OCI-LY1 (cell line): Measurements from ENCODE around the gene LPA.

Experiments used
- H2AFZ ChIP-seq: fragments of 200-600 bp; sonication (generic), shearing (Covaris generic); 2 replicates; pipeline ENCODE4 v1.6.0; 2014; ENCODE audit warnings: antibody characterized with exemption, mild to moderate bottlenecking, low read length
- H3F3A ChIP-seq: fragments of 200-600 bp; sonication (generic), shearing (Covaris generic); 2 replicates; pipeline ENCODE4 v1.6.0; 2014; ENCODE audit warnings: mild to moderate bottlenecking, antibody characterized with exemption, low read length, moderate library complexity; ENCODE audit not compliant: insufficient read depth
- H3K27ac ChIP-seq: fragments of 200-600 bp; sonication (generic); 2 replicates; pipeline ENCODE4 v1.5.1; 2014; ENCODE audit warnings: low read length, mixed run types, mild to moderate bottlenecking, low read depth; ENCODE audit not compliant: poor library complexity, severe bottlenecking
- H3K27me3 ChIP-seq: fragments of 200-600 bp; sonication (generic); 2 replicates; pipeline ENCODE4 v1.6.0; 2014; ENCODE audit warnings: antibody characterized with exemption, mild to moderate bottlenecking, low read length, moderate library complexity; ENCODE audit not compliant: insufficient read depth
- H3K36me3 ChIP-seq: fragments of 200-600 bp; sonication (generic); 2 replicates; pipeline ENCODE4 v1.6.1; 2014; ENCODE audit warnings: mild to moderate bottlenecking, antibody characterized with exemption, low read length, moderate library complexity, mixed read lengths; ENCODE audit not compliant: insufficient read depth
- H3K4me1 ChIP-seq: fragments of 200-600 bp; sonication (generic); 2 replicates; pipeline ENCODE4 v1.5.1; 2014; ENCODE audit warnings: mild to moderate bottlenecking, low read length, moderate library complexity; ENCODE audit not compliant: insufficient read depth, severe bottlenecking
- H3K4me2 ChIP-seq: fragments of 200-600 bp; sonication (generic), shearing (Covaris generic); 2 replicates; pipeline ENCODE4 v1.6.1; 2014; ENCODE audit warnings: low read length
- H3K4me3 ChIP-seq: fragments of 200-600 bp; sonication (generic); 2 replicates; pipeline ENCODE4 v1.5.1; 2014; ENCODE audit warnings: low read length, low read depth, mild to moderate bottlenecking, mixed read lengths; ENCODE audit not compliant: poor library complexity, severe bottlenecking
- H3K79me2 ChIP-seq: fragments of 200-600 bp; shearing (Covaris generic); 2 replicates; pipeline ENCODE4 v1.6.1; 2016; ENCODE audit warnings: mixed run types, low read length, mixed read lengths; ENCODE audit not compliant: insufficient read depth
- H3K9ac ChIP-seq: fragments of 200-600 bp; sonication (generic), shearing (Covaris generic); 2 replicates; pipeline ENCODE4 v1.6.1; 2014; ENCODE audit warnings: mild to moderate bottlenecking, low read length, mixed read lengths
- H3K9me2 ChIP-seq: fragments of 200-600 bp; sonication (generic), shearing (Covaris generic); 2 replicates; pipeline ENCODE4 v1.6.1; 2014; ENCODE audit warnings: low read depth, mild to moderate bottlenecking, low read length, mixed read lengths
- H3K9me3 ChIP-seq: fragments of 200-600 bp; shearing (Covaris generic); 2 replicates; pipeline ENCODE4 v1.6.1; 2014; ENCODE audit warnings: low read length, mixed read lengths
- H4K20me1 ChIP-seq: fragments of 200-600 bp; sonication (generic), shearing (Covaris generic); 2 replicates; pipeline ENCODE4 v1.6.0; 2016; ENCODE audit warnings: mild to moderate bottlenecking, low read length; ENCODE audit not compliant: insufficient read depth
- EZH2 ChIP-seq: fragments of 200-600 bp; sonication (generic), shearing (Covaris generic); IDR thresholded peaks from 2 replicates; pipeline ENCODE4 v1.8.0; 2017; ENCODE audit warnings: borderline replicate concordance, mixed run types, mild to moderate bottlenecking, antibody characterized with exemption, low read length, moderate library complexity, mixed read lengths
- TF ChIP-seq, protein P1 (sequence below): fragments of 200-600 bp; sonication (generic), shearing (Covaris generic); IDR thresholded peaks from 2 replicates; pipeline ENCODE4 v1.5.1; 2017; ENCODE audit warnings: mild to moderate bottlenecking, antibody characterized with exemption, low read length, moderate library complexity, mixed read lengths

Gene LPA

GRCh38 chr6:160662429-160662828 is 1.6 kb downstream of the LPA start:
- Histone ChIP-seq H3K4me3 (no peak overlapping the region), H3K9ac (no peak overlapping the region), H2AFZ (no peak overlapping the region), H3K79me2 (no peaks in the 10 kb centered on the region), H3K9me3 (no peaks in the 10 kb centered on the region), H3K9me2 (no peaks in the 10 kb centered on the region), H3F3A (no peaks in the 10 kb centered on the region), H4K20me1 (no peaks in the 10 kb centered on the region), H3K4me2 (no peak overlapping the region), H3K27ac (no peak overlapping the region), H3K4me1 (no peaks in the 10 kb centered on the region), H3K27me3 (no peaks in the 10 kb centered on the region), H3K36me3 (no peaks in the 10 kb centered on the region)
- no peak for TF ChIP-seq EZH2
- TF ChIP-seq, protein P1, sequence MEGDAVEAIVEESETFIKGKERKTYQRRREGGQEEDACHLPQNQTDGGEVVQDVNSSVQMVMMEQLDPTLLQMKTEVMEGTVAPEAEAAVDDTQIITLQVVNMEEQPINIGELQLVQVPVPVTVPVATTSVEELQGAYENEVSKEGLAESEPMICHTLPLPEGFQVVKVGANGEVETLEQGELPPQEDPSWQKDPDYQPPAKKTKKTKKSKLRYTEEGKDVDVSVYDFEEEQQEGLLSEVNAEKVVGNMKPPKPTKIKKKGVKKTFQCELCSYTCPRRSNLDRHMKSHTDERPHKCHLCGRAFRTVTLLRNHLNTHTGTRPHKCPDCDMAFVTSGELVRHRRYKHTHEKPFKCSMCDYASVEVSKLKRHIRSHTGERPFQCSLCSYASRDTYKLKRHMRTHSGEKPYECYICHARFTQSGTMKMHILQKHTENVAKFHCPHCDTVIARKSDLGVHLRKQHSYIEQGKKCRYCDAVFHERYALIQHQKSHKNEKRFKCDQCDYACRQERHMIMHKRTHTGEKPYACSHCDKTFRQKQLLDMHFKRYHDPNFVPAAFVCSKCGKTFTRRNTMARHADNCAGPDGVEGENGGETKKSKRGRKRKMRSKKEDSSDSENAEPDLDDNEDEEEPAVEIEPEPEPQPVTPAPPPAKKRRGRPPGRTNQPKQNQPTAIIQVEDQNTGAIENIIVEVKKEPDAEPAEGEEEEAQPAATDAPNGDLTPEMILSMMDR, result no peak

GRCh38 chr6:160661216-160661615 is 2.9 kb downstream of the LPA start:
- Histone ChIP-seq H3K36me3 (no peaks in the 10 kb centered on the region), H3K4me1 (no peaks in the 10 kb centered on the region), H3K27me3 (no peaks in the 10 kb centered on the region), H3K4me3 (no peak overlapping the region), H3K27ac (no peak overlapping the region), H3K9ac (no peak overlapping the region), H4K20me1 (no peaks in the 10 kb centered on the region), H3F3A (no peaks in the 10 kb centered on the region), H3K9me3 (no peaks in the 10 kb centered on the region), H3K4me2 (no peak overlapping the region), H3K79me2 (no peaks in the 10 kb centered on the region), H2AFZ (no peak overlapping the region), H3K9me2 (no peaks in the 10 kb centered on the region)
- no peak for TF ChIP-seq EZH2
- TF ChIP-seq, protein P1, result no peak

GRCh38 chr6:160659562-160659961 is 4.5 kb downstream of the LPA start:
- H3K9me3 ChIP-seq, result no peaks in the 10 kb centered on the region
- H3K4me3 ChIP-seq, result no peak overlapping the region
- H3K4me2 ChIP-seq, result no peak overlapping the region

More at GRCh38 chr6:160659562-160659961, 4.5 kb downstream of the LPA start:
- no peaks in the 10 kb centered on the region for H3F3A ChIP-seq
- H3K27ac ChIP-seq, result no peak overlapping the region
- H3K36me3 ChIP-seq, result no peaks in the 10 kb centered on the region
- H3K79me2 ChIP-seq, result no peaks in the 10 kb centered on the region
- H4K20me1 ChIP-seq, result no peaks in the 10 kb centered on the region
- no peaks in the 10 kb centered on the region for H3K9me2 ChIP-seq
- H3K27me3 ChIP-seq, result no peaks in the 10 kb centered on the region
- H3K9ac ChIP-seq, result no peak overlapping the region
- H2AFZ ChIP-seq, result no peak overlapping the region
- no peak for TF ChIP-seq EZH2
- TF ChIP-seq, protein P1, result no peak
- no peaks in the 10 kb centered on the region for H3K4me1 ChIP-seq
